Endothelial cell (in vitro differentiated cells): Measurements from ENCODE around the gene SAMD4B. TPM values are rescaled to one million over a fixed set of nuclear protein-coding genes. Genes with fewer than 3 reads are reported as not detected.
A peak's percentile ranks its signal among the peaks of the same experiment; 100 is the strongest.
"Not testable (repeated sequence)": the region's sequence is repeated elsewhere in the genome, so short reads cannot be mapped to it uniquely, and the experiment has no call there.

Experiments used
- DNase-seq: peaks from one replicate; pipeline ENCODE4 v3.0.0; 2021; ENCODE audit warnings: low spot score
- H3K27ac Mint-ChIP-seq: one replicate; pipeline ENCODE4 v1.8.0; 2021; ENCODE audit warnings: mixed read lengths, inconsistent platforms; ENCODE audit not compliant: unreplicated experiment
- H3K27me3 Mint-ChIP-seq: one replicate; pipeline ENCODE4 v1.8.0; 2021; ENCODE audit warnings: mild to moderate bottlenecking, moderate library complexity, mixed read lengths, inconsistent platforms; ENCODE audit not compliant: unreplicated experiment
- H3K36me3 Mint-ChIP-seq: one replicate; pipeline ENCODE4 v1.8.0; 2021; ENCODE audit warnings: mild to moderate bottlenecking, low read depth, mixed read lengths, inconsistent platforms; ENCODE audit not compliant: unreplicated experiment
- H3K4me1 Mint-ChIP-seq: one replicate; pipeline ENCODE4 v1.8.0; 2021; ENCODE audit warnings: mild to moderate bottlenecking, mixed read lengths, inconsistent platforms; ENCODE audit not compliant: unreplicated experiment
- H3K4me3 Mint-ChIP-seq: one replicate; pipeline ENCODE4 v1.8.0; 2021; ENCODE audit warnings: mild to moderate bottlenecking, mixed read lengths, inconsistent platforms; ENCODE audit not compliant: unreplicated experiment
- H3K9me3 Mint-ChIP-seq: one replicate; pipeline ENCODE4 v1.8.0; 2021; ENCODE audit warnings: mixed read lengths, inconsistent platforms; ENCODE audit not compliant: unreplicated experiment
- CTCF ChIP-seq: fragments of 200-600 bp; sonication (generic); IDR thresholded peaks from one replicate; pipeline ENCODE4 v1.5.0; 2021; ENCODE audit warnings: antibody characterized with exemption; ENCODE audit not compliant: unreplicated experiment
- total RNA-seq: library from RNA; stranded (reverse); fragmentation: NEBNext Ultra II Directional; extraction: Animal tissue kit (Norgen Biotek cat#: 25700); gene quantifications from one replicate; pipeline ENCODE4 v1.2.1, GENCODE V29; 2021; ENCODE audit not compliant: unreplicated experiment

SAMD4B gene
- total RNA-seq, 1 donor from 2014 or later, result 127 TPM

GRCh38 chr19:39336483-39336882 lies 5.7 kb upstream of the SAMD4B start:
- no peak for DNase-seq
- no peak overlapping the region for H3K4me3 Mint-ChIP-seq
- H3K9me3 Mint-ChIP-seq, result no peaks in the 10 kb centered on the region
- H3K27me3 Mint-ChIP-seq, result peaks cover 4% of the 10 kb centered on the region
- no peak for TF ChIP-seq CTCF
- H3K4me1 Mint-ChIP-seq, result peaks cover 27% of the 10 kb centered on the region
- H3K36me3 Mint-ChIP-seq, result peaks cover 2% of the 10 kb centered on the region
- H3K27ac Mint-ChIP-seq, result no peak overlapping the region

- peaks cover 47% of the 10 kb centered on the region for H3K4me1 Mint-ChIP-seq
- H3K27ac Mint-ChIP-seq, result no peak overlapping the region
- no peak for DNase-seq
- peaks cover 19% of the 10 kb centered on the region for H3K27me3 Mint-ChIP-seq
- no peak for TF ChIP-seq CTCF
- no peaks in the 10 kb centered on the region for H3K9me3 Mint-ChIP-seq
- no peak overlapping the region for H3K4me3 Mint-ChIP-seq
- H3K36me3 Mint-ChIP-seq, result peaks cover 9% of the 10 kb centered on the region
Measured at GRCh38 chr19:39339674-39340073, 2.5 kb upstream of the SAMD4B start.

- Mint-ChIP-seq H3K4me3 (peak overlapping the region; percentile 98), H3K27me3 (peaks cover 18% of the 10 kb centered on the region), H3K4me1 (peaks cover 48% of the 10 kb centered on the region)
- not testable (repeated sequence) for H3K27ac Mint-ChIP-seq, H3K36me3 Mint-ChIP-seq, H3K9me3 Mint-ChIP-seq, DNase-seq
Measured at GRCh38 chr19:39340156-39340555, 2.1 kb upstream of the SAMD4B start.

- H3K4me1 Mint-ChIP-seq, result peaks cover 42% of the 10 kb centered on the region
- H3K4me3 Mint-ChIP-seq, result peak overlapping the region; percentile 98
- peaks cover 20% of the 10 kb centered on the region for H3K27me3 Mint-ChIP-seq
- peaks cover 14% of the 10 kb centered on the region for H3K36me3 Mint-ChIP-seq
- H3K9me3 Mint-ChIP-seq, result no peaks in the 10 kb centered on the region
- peak; percentile 31 for DNase-seq
- no peak for TF ChIP-seq CTCF
- H3K27ac Mint-ChIP-seq, result peak overlapping the region; percentile 94
Measured at GRCh38 chr19:39341129-39341718, 997 bp upstream of the SAMD4B start.

- peak; percentile 18 for DNase-seq
- H3K4me1 Mint-ChIP-seq, result peaks cover 37% of the 10 kb centered on the region
- no peaks in the 10 kb centered on the region for H3K9me3 Mint-ChIP-seq
- TF ChIP-seq CTCF, result no peak
- peak overlapping the region; percentile 74 for H3K27ac Mint-ChIP-seq
- peaks cover 20% of the 10 kb centered on the region for H3K27me3 Mint-ChIP-seq
- H3K36me3 Mint-ChIP-seq, result peaks cover 19% of the 10 kb centered on the region
- H3K4me3 Mint-ChIP-seq, result peak overlapping the region; percentile 95
Measured at GRCh38 chr19:39342647-39343305, 555 bp downstream of the SAMD4B start.
